Thoracic aorta (tissue), 2 donors: ENCODE measurements around the gene SNTG2. TPM values are rescaled to one million over a fixed set of nuclear protein-coding genes. Genes with fewer than 3 reads are reported as not detected.
"Not testable (repeated sequence)": the region's sequence is repeated elsewhere in the genome, so short reads cannot be mapped to it uniquely, and the experiment has no call there.

Source experiments
- ATAC-seq: fragments of 150-250 bp; one replicate; pipeline ENCODE4 v1.8.0; 2017; ENCODE audit warnings: low read depth; ENCODE audit not compliant: insufficient number of reproducible peaks, low FRiP score
- DNase-seq: peaks from one replicate; pipeline ENCODE4 v3.0.0-alpha.2; 2020; ENCODE audit warnings: low spot score
- H3K27ac ChIP-seq, 2 donors: fragments of 200-600 bp; sonication (generic); 1 replicate in 1 of 2; 2 replicates in 1 of 2; pipeline ENCODE4 v1.5.1; 2016; ENCODE audit warnings: mild to moderate bottlenecking in 2 of 2, moderate library complexity in 2 of 2
- H3K27me3 ChIP-seq: fragments of 200-600 bp; sonication (generic); replicated peaks from 2 replicates; pipeline ENCODE4 v1.6.0; 2016; ENCODE audit warnings: mild to moderate bottlenecking; ENCODE audit not compliant: insufficient read depth
- H3K36me3 ChIP-seq: fragments of 200-600 bp; sonication (generic); one replicate; pipeline ENCODE4 v1.5.1; 2016
- H3K4me1 ChIP-seq, 2 donors: fragments of 200-600 bp; sonication (generic); 1 replicate in 1 of 2; 2 replicates in 1 of 2; pipeline versions ENCODE4 v1.5.1 to v1.6.0; 2016; ENCODE audit warnings: low read depth in 2 of 2, mild to moderate bottlenecking in 1 of 2; ENCODE audit not compliant: control insufficient read depth in 1 of 2
- H3K4me3 ChIP-seq: fragments of 200-600 bp; sonication (generic); 2 replicates; pipeline ENCODE4 v1.5.1; 2016; ENCODE audit warnings: mild to moderate bottlenecking
- H3K9me3 ChIP-seq: fragments of 200-600 bp; sonication (generic); 2 replicates; pipeline ENCODE4 v1.5.1; 2016
- total RNA-seq, 2 donors: library from RNA; depleted of rRNA; stranded (reverse); fragments of >200 nt; gene quantifications; one replicate each; pipeline versions ENCODE4 v1.1.0 to v1.2.3, GENCODE V29; 2016
- TF ChIP-seq, protein P1 (sequence below): fragments of 200-600 bp; sonication (generic); IDR thresholded peaks from one replicate; pipeline ENCODE4 v1.5.1; 2019; ENCODE audit warnings: antibody characterized with exemption

Gene SNTG2
- total RNA-seq, 2 donors from 2014 or later = 8.9 to 18.6 TPM

DNA sequence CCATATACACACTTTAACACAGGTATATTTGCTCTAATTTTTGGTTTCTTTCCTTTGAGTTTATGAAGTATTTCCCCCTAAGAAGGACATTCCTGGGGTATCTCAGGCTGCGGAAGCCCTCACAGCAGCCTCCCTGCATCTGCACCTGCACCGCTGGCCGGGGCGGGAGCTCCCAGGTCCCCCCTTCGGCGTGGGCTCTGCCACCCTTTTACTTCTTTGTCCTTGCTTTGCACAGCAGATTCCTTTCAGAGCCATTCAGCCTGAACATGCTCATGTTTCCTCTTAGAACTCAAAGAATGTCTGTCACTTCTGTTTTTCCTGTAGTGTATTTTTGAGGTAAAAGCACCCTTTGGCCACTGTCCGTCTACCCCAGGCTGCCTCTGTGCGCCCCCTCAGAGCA, 146.5 kb downstream of the SNTG2 start:
- Histone ChIP-seq H3K36me3 (no peaks in the 10 kb centered on the region), H3K27ac (no peak overlapping the region), H3K4me1 (no peaks in the 10 kb centered on the region), H3K4me3 (no peak overlapping the region), H3K9me3 (no peaks in the 10 kb centered on the region), H3K27me3 (no peaks in the 10 kb centered on the region)
- TF ChIP-seq, protein P1, sequence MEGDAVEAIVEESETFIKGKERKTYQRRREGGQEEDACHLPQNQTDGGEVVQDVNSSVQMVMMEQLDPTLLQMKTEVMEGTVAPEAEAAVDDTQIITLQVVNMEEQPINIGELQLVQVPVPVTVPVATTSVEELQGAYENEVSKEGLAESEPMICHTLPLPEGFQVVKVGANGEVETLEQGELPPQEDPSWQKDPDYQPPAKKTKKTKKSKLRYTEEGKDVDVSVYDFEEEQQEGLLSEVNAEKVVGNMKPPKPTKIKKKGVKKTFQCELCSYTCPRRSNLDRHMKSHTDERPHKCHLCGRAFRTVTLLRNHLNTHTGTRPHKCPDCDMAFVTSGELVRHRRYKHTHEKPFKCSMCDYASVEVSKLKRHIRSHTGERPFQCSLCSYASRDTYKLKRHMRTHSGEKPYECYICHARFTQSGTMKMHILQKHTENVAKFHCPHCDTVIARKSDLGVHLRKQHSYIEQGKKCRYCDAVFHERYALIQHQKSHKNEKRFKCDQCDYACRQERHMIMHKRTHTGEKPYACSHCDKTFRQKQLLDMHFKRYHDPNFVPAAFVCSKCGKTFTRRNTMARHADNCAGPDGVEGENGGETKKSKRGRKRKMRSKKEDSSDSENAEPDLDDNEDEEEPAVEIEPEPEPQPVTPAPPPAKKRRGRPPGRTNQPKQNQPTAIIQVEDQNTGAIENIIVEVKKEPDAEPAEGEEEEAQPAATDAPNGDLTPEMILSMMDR = no peak
- DNase-seq (no peak), ATAC-seq (no peak)

DNA sequence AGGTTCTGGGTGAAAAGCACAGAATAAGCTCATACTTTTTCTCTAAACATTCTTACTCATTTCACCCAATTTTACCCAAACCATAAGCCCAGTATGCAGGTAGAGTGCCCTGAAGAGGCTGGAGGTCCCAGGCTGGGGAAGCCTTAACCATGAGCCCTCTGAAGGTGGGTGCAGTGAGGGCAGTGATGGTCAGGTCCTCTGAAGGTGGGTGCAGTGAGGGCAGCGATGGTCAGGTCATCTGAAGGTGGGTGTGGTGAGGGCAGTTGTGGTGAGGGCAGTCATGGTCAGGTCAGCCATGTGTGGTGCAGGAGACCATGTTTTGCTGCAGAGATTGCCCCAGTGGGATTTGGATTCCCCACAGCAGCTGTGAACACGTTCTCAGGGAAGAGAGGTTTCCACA, 148.8 kb downstream of the SNTG2 start:
- ATAC-seq = no peak
- Histone ChIP-seq H3K4me1 (no peaks in the 10 kb centered on the region), H3K4me3 (no peak overlapping the region), H3K27ac (no peak overlapping the region), H3K36me3 (no peaks in the 10 kb centered on the region), H3K9me3 (no peaks in the 10 kb centered on the region), H3K27me3 (no peaks in the 10 kb centered on the region)
- TF ChIP-seq, protein P1 = no peak
- no peak for DNase-seq

DNA sequence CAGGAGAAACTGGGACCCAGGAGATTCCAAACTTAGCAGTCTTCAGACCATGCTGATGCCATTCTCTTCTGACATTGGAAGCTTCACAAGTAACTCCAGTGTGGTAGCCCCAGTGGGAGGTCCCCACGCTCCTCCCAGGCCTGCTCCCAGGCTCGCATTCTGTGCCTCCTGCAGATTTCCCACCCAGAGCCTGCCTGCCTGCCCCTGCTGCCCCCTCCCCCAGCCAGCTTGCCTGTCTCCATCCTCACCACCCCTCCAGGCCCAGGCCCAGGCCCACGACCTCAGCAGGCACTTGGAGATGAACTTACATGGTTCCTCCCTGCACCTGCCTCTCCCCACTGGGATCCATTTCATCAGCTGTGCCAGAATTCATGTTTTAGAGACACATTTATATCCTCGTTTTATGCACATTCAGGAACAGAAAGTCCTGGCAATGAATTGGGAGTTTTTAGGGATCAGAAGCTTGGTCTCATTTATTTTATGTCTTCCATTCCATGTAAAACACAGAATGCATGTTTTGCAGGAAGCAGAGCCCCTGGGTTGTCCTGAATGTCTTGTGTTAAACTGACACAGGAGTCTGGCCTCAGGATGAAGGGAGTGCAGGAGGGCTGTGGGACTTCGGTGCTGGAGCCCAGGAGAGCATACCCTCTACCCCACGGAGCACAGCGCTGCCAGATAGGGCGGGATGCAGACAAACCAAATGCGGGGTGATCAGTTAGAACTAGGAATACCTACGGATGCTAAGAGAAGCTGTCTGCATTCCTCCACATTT, 150.5 kb downstream of the SNTG2 start:
- no peak for ATAC-seq

DNA sequence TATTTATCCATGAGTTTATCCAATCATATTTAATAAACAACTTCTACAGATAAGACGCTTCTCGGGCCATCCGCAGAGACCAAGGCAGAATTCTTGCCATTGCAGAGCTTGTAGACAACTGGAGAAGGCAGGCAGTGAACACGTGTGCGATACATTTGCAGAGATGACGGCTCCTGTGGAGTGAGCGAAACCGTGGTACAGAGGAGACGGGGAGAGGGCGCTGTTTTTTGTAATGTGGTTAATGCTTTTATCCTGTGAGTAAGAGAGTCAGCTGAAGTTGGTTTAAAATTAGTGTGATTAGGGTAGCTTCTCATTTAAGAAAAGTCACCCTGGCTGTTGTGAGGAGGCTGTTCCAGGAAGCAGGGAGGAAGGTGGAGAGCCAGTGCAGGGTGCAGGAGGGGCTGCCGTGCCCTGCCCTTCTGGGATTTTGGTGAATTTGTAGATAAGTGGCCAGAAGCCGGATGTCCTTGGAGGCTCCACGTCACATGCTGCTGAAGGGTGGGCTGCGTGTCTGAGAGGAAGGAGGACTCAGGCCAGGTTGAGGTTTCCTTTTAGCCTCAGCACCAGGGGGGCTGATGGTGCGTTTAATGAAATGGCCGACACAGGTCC, 151.4 kb downstream of the SNTG2 start:
- Histone ChIP-seq H3K9me3 (no peaks in the 10 kb centered on the region), H3K4me3 (no peak overlapping the region), H3K27me3 (no peaks in the 10 kb centered on the region), H3K4me1 (no peaks in the 10 kb centered on the region), H3K36me3 (no peaks in the 10 kb centered on the region), H3K27ac (no peak overlapping the region)
- DNase-seq (no peak), ATAC-seq (no peak)
- TF ChIP-seq, protein P1 = no peak

More for the DNA sequence above, 150.5 kb downstream of the SNTG2 start:
- no peaks in the 10 kb centered on the region for H3K9me3 ChIP-seq
- no peak overlapping the region for H3K27ac ChIP-seq
- DNase-seq = no peak
- H3K4me3 ChIP-seq = no peak overlapping the region
- no peaks in the 10 kb centered on the region for H3K4me1 ChIP-seq
- TF ChIP-seq, protein P1 = no peak
- no peaks in the 10 kb centered on the region for H3K27me3 ChIP-seq
- no peaks in the 10 kb centered on the region for H3K36me3 ChIP-seq

DNA sequence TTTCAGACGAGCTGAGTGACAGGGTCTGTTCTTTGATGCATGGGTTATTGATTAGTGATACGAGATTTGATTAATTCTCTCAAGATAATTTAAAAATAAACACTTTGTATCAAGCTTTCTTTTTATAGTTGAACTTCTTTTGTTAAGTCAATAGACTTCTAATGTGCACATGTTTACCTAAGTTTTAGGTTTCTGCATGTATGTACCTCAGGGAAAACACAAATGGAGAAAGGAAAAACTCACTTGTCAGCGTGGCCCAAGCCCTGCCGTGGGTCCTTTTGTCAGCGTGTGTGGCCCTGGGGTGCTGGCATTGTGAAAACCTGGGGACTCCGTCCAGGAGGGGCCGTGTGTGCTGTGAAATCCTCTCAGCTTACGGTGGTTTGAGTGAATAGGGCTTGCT, 153.7 kb downstream of the SNTG2 start:
- DNase-seq = no peak
- Histone ChIP-seq H3K4me3 (no peak overlapping the region), H3K9me3 (no peaks in the 10 kb centered on the region), H3K36me3 (no peaks in the 10 kb centered on the region), H3K4me1 (no peaks in the 10 kb centered on the region), H3K27ac (no peak overlapping the region), H3K27me3 (no peaks in the 10 kb centered on the region)
- no peak for ATAC-seq
- TF ChIP-seq, protein P1 = no peak

DNA sequence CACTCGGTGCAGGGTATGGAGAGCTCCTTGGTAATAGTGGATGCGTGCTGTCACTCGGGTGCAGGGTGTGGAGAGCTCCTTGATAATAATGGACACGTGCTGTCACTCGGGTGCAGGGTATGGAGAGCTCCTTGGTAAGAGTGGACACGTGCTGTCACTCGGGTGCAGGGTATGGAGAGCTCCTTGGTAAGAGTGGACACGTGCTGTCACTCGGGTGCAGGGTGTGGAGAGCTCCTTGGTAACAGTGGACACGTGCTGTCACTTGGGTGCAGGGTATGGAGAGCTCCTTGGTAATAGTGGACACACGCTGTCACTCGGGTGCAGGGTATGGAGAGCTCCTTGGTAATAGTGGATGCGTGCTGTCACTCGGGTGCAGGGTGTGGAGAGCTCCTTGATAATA, 155.7 kb downstream of the SNTG2 start:
- H3K4me3 ChIP-seq, ATAC-seq, H3K27ac ChIP-seq, H3K4me1 ChIP-seq, H3K36me3 ChIP-seq, DNase-seq, H3K9me3 ChIP-seq, H3K27me3 ChIP-seq: not testable (repeated sequence)
